ENCODE data around the gene GAB2.
"Not testable (repeated sequence)": the region's sequence is repeated elsewhere in the genome, so short reads cannot be mapped to it uniquely, and the experiment has no call there.

Gene GAB2

GRCh38 chr11:78199015-78199652 lies 218.5 kb downstream of the GAB2 start:
- DNase-seq, result no peak

GRCh38 chr11:78197816-78198215 lies 219.8 kb downstream of the GAB2 start:
- DNase-seq, result no peak

- DNase-seq, result no peak
Observed at GRCh38 chr11:78196661-78197091, 220.9 kb downstream of the GAB2 start.

- no peak for DNase-seq
Observed at GRCh38 chr11:78195917-78196560, 221.6 kb downstream of the GAB2 start.

- no peak for DNase-seq
Observed at GRCh38 chr11:78194490-78194889, 223.1 kb downstream of the GAB2 start.

- no peak for DNase-seq
Observed at GRCh38 chr11:78193806-78194205, 223.8 kb downstream of the GAB2 start.

- no peak for DNase-seq
Observed at GRCh38 chr11:78192911-78193351, 224.7 kb downstream of the GAB2 start.

GRCh38 chr11:78192223-78192719 lies 225.3 kb downstream of the GAB2 start:
- no peak for DNase-seq

- no peak for DNase-seq
Observed at GRCh38 chr11:78190871-78191538, 226.6 kb downstream of the GAB2 start.

GRCh38 chr11:78190374-78190773 lies 227.2 kb downstream of the GAB2 start:
- DNase-seq, result no peak

- DNase-seq, result no peak
Observed at GRCh38 chr11:78189851-78190250, 227.8 kb downstream of the GAB2 start.

GRCh38 chr11:78189174-78189724 lies 228.4 kb downstream of the GAB2 start:
- no peak for DNase-seq

GRCh38 chr11:78188286-78189173 lies 229.1 kb downstream of the GAB2 start, which contains the start of the genes KCTD21 and USP35:
Gene KCTD21 (minus strand): TSS chr11:78188626. CDS start chr11:78174554, 14,072 bp downstream.
Gene USP35 (plus strand): TSS chr11:78188919. CDS start chr11:78196246, 7,327 bp downstream.
- peak; percentile 94 to 97 for DNase-seq

GRCh38 chr11:78187366-78188285 lies 230.0 kb downstream of the GAB2 start:
- DNase-seq, result no peak

- DNase-seq, result no peak
Observed at GRCh38 chr11:78181185-78181584, 236.4 kb downstream of the GAB2 start.

- no peak for DNase-seq
Observed at GRCh38 chr11:78180751-78181150, 236.9 kb downstream of the GAB2 start.

- DNase-seq, result no peak
Observed at GRCh38 chr11:78179459-78180071, 238.1 kb downstream of the GAB2 start.

- no peak for DNase-seq
Observed at GRCh38 chr11:78177216-78177615, 240.4 kb downstream of the GAB2 start.

- DNase-seq, result no peak
Observed at GRCh38 chr11:78176605-78177141, 240.9 kb downstream of the GAB2 start.

GRCh38 chr11:78175862-78176261 lies 241.8 kb downstream of the GAB2 start:
- DNase-seq, result not testable (repeated sequence)
